Spleen (tissue), 11 donors: Measurements from ENCODE around the gene SBNO1. TPM values are rescaled to one million over a fixed set of nuclear protein-coding genes. Genes with fewer than 3 reads are reported as not detected.
"Not testable (repeated sequence)": the region's sequence is repeated elsewhere in the genome, so short reads cannot be mapped to it uniquely, and the experiment has no call there.

Experiments
- DNase-seq: peaks from one replicate; pipeline ENCODE4 v3.0.0-alpha.2; 2020
- H3K27ac ChIP-seq, 8 donors: fragments of 200-600 bp; sonication (generic) in 7 of 8; 1 replicate in 4 of 8; 2 replicates in 4 of 8; pipeline versions ENCODE4 v1.5.0 to v1.8.0; 2016 to 2021; ENCODE audit warnings: inconsistent platforms in 4 of 8, mild to moderate bottlenecking in 4 of 8, moderate library complexity in 1 of 8
- H3K27me3 ChIP-seq, 7 donors: fragments of 200-600 bp; sonication (generic) in 6 of 7; replicated peaks in 1 of 7; 1 replicate in 4 of 7; 2 replicates in 3 of 7; pipeline versions ENCODE4 v1.5.0 to v1.8.0; 2016 to 2021; ENCODE audit warnings: inconsistent platforms in 3 of 7, mild to moderate bottlenecking in 1 of 7
- H3K36me3 ChIP-seq, 6 donors: fragments of 200-600 bp; sonication (generic) in 5 of 6; 1 replicate in 4 of 6; 2 replicates in 2 of 6; pipeline versions ENCODE4 v1.5.0 to v1.8.0; 2016 to 2021; ENCODE audit warnings: inconsistent platforms in 2 of 6
- H3K4me1 ChIP-seq, 6 donors: fragments of 200-600 bp; sonication (generic) in 5 of 6; 1 replicate in 3 of 6; 2 replicates in 3 of 6; pipeline versions ENCODE4 v1.5.0 to v1.8.0; 2016 to 2021; ENCODE audit warnings: inconsistent platforms in 3 of 6
- H3K4me3 ChIP-seq, 8 donors: fragments of 200-600 bp; sonication (generic) in 7 of 8; 1 replicate in 4 of 8; 2 replicates in 4 of 8; pipeline versions ENCODE4 v1.5.0 to v1.8.0; 2016 to 2021; ENCODE audit warnings: inconsistent platforms in 4 of 8, mild to moderate bottlenecking in 4 of 8, moderate library complexity in 2 of 8
- H3K9me3 ChIP-seq, 8 donors: fragments of 200-600 bp; sonication (generic) in 7 of 8; 1 replicate in 4 of 8; 2 replicates in 4 of 8; pipeline versions ENCODE4 v1.5.0 to v1.8.0; 2016 to 2021; ENCODE audit warnings: inconsistent platforms in 4 of 8
- POLR2A ChIP-seq, 3 donors: fragments of 450-650 bp; IDR thresholded peaks; one replicate each; pipeline ENCODE4 v1.5.1; 2017; ENCODE audit warnings: antibody characterized with exemption in 3 of 3, mild to moderate bottlenecking in 1 of 3
- POLR2AphosphoS5 ChIP-seq, 3 donors: sonication (generic); formaldehyde crosslinking; IDR thresholded peaks; one replicate each; pipeline ENCODE4 v1.5.1; 2017; ENCODE audit warnings: antibody characterized with exemption in 3 of 3
- WGBS, 5 donors: extraction: QIAGEN DNeasy Blood & Tissue Kit in 3 of 5; methylation state at CpG; one replicate each; pipeline versions ENCODE4 v1.1.5 to v1.1.7; 2013 to 2018; 5-methylcytosine and 5-hydroxymethylcytosine counted together
- intact Hi-C: fragments of 100-400 bp; cut with DNase I; formaldehyde crosslinking; loops from one replicate; pipeline ENCODE4 v1.15.0; 2023; ENCODE audit warnings: low total_unique reads
- polyA plus RNA-seq, 3 donors: library from polyadenylated mRNA; stranded (reverse); fragments of 200-250 nt; gene quantifications; one replicate each; pipeline ENCODE4 v1.2.1, GENCODE V29; 2013
- total RNA-seq, 7 donors: library from RNA; depleted of rRNA in 3 of 7; stranded (reverse); fragments of >200 nt in 3 of 7; fragmentation: NEBNext Ultra II Directional in 4 of 7; extraction: Animal tissue kit (Norgen Biotek cat#: 25700) in 4 of 7; gene quantifications; one replicate each; pipeline versions ENCODE4 v1.1.0 to v1.2.1, GENCODE V29; 2016 to 2021
- TF ChIP-seq, protein P1 (sequence below), 11 experiments: fragments of 200-600 bp in 7 of 11; fragments of 450-650 bp in 4 of 11; sonication (generic) in 4 of 11; IDR thresholded peaks in 8 of 11; conservative IDR thresholded peaks in 3 of 11; 1 replicate in 7 of 11; 2 replicates in 4 of 11; pipeline versions ENCODE4 v1.4.0 to v1.8.0; 2016 to 2021; ENCODE audit warnings: antibody characterized with exemption in 11 of 11, inconsistent platforms in 4 of 11, mild to moderate bottlenecking in 1 of 11
- donor health status: healthy with polysubstance abuse.
- donor health status: DM: no; HTN: no; CAD: no; lungs with moderate emphysema.
- donor health status: DM: no; HTN: no; CAD: no.
- donor health status: Bipolar disorder and iron deficiency.
- donor health status: healthy.
- donor health status: DM: no; HTN: no; CAD: no.
- donor health status: DM: yes; HTN: yes; CAD: no.

The SBNO1 gene
- total and polyA plus RNA-seq, 10 donors = 4.1 to 35.0 (median 28.9) TPM

DNA sequence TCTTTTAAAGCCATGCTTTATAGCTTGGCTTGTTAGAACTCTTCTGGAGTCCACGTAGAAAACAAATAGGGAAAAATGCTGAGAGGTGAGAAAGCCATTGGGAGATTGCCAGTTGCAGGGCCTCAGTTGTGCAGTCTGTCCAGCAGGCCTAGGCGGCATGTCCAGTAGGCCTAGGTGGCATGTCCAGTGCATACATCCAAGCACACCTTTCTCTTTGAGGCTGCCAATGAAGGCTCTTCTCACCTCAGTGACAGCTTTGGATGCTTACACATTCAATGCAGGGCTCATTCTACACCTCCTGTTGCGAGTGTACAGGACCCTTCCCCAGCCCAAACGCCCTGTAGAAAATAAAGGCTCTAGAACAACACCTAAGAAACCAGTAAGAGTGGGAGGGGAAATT is 106.1 kb downstream of the SBNO1 start:
- no peaks in the 10 kb centered on the region for H3K27me3 ChIP-seq
- peaks cover 0 to 100% (median 67%) of the 10 kb centered on the region in 6 donors for H3K36me3 ChIP-seq
- DNase-seq = peak; percentile 9
- no peak overlapping the region for H3K27ac ChIP-seq
- H3K4me3 ChIP-seq = no peak overlapping the region
- intact Hi-C loops = no loop called here
- TF ChIP-seq, protein P1, sequence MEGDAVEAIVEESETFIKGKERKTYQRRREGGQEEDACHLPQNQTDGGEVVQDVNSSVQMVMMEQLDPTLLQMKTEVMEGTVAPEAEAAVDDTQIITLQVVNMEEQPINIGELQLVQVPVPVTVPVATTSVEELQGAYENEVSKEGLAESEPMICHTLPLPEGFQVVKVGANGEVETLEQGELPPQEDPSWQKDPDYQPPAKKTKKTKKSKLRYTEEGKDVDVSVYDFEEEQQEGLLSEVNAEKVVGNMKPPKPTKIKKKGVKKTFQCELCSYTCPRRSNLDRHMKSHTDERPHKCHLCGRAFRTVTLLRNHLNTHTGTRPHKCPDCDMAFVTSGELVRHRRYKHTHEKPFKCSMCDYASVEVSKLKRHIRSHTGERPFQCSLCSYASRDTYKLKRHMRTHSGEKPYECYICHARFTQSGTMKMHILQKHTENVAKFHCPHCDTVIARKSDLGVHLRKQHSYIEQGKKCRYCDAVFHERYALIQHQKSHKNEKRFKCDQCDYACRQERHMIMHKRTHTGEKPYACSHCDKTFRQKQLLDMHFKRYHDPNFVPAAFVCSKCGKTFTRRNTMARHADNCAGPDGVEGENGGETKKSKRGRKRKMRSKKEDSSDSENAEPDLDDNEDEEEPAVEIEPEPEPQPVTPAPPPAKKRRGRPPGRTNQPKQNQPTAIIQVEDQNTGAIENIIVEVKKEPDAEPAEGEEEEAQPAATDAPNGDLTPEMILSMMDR (IDR thresholded peaks at IDR 0.05 in 8 of 11, conservative IDR thresholded peaks at IDR 0.05 in 3 of 11) = no peak
- TF ChIP-seq POLR2AphosphoS5 (IDR thresholded peaks at IDR 0.05) (no peak), POLR2A (IDR thresholded peaks at IDR 0.05) (no peak)
- 67 to 100% (median 68%) methylated on average over 4 of the region's 4 CpGs for WGBS, 5 donors
- H3K4me1 ChIP-seq = no peaks in the 10 kb centered on the region
- H3K9me3 ChIP-seq = no peaks in the 10 kb centered on the region

DNA sequence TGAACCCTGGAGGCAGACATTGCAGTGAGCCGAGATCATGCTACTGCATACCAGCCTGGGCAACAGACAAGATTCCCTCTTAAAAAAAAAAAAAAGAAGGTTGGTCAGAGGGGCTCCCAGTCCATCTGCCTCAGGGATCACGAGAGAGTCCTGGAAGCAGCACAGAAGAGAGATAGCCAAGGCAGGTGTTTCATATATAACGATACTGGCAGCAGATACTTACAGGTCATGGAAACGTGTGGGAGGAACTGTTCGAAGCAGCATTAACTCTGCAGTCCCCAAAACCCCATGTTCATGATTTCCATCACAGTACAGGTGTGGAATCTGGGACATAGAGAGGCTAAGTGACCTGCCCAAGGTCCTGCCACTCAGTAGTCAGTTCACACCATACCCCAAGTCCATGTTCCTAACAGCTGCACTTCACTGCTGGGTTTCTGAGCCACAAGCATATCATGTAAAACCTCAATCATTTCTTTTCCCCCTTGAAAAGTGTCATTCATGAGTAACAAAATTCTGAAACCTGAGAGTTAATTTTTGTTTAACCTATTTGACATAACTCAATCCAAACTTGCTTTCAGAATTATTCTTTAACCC is 109.7 kb downstream of the SBNO1 start:
- DNase-seq = no peak
- H3K9me3 ChIP-seq = no peaks in the 10 kb centered on the region
- no peaks in the 10 kb centered on the region for H3K27me3 ChIP-seq
- H3K4me3 ChIP-seq = no peak overlapping the region
- H3K4me1 ChIP-seq = peaks cover 0 to 23% (median 14%) of the 10 kb centered on the region in 6 donors
- H3K27ac ChIP-seq = no peak overlapping the region
- intact Hi-C loops = no loop called here
- peaks cover 0 to 90% (median 63%) of the 10 kb centered on the region in 6 donors for H3K36me3 ChIP-seq
- TF ChIP-seq POLR2A (IDR thresholded peaks at IDR 0.05) = no peak
- TF ChIP-seq, protein P1 (IDR thresholded peaks at IDR 0.05 in 8 of 11, conservative IDR thresholded peaks at IDR 0.05 in 3 of 11) = no peak
- no peak for TF ChIP-seq POLR2AphosphoS5 (IDR thresholded peaks at IDR 0.05)
- 66 to 84% (median 74%) methylated on average over 5 of the region's 5 CpGs for WGBS, 5 donors

DNA sequence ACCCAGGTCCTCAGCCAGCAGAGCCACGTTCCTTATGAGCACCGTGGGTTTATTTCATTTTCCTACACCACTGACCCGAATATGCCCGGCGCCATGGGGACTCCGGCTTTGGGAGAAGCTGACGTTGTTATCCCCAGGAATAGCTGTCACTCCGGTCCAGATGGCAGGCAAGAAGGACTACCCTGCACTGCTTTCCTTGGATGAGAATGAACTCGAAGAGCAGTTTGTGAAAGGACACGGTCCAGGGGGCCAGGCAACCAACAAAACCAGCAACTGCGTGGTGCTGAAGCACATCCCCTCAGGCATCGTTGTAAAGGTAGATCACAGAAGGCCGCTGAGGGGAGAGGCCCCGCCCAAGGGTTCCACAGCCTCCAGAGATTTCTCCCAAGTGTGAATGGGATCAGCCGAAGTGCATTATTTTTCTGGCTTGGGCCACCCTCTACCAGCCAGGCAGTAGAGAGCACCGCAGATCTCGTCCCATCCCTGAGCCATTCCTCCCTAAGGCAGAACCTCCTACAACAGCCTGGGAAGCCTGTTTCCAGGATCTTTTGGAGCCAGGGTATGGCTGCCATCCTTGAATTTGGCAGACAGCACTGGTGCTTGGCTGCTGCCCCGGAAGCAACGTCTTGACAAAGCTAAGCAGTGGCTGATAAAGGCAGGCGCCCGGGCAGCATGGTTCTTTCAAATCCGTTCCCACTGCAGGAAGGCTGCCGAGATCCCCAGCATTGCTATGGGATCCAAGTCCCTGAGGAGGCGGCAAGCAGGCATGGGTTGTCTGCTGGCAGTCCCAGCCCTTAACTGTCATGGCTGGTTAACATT is 110.8 kb downstream of the SBNO1 start:
- TF ChIP-seq, protein P1 (IDR thresholded peaks at IDR 0.05 in 8 of 11, conservative IDR thresholded peaks at IDR 0.05 in 3 of 11) = no peak
- no peak for TF ChIP-seq POLR2A (IDR thresholded peaks at IDR 0.05)
- TF ChIP-seq POLR2AphosphoS5 (IDR thresholded peaks at IDR 0.05) = no peak
- Histone ChIP-seq H3K27me3 (no peaks in the 10 kb centered on the region), H3K4me3 (no peak overlapping the region), H3K9me3 (no peaks in the 10 kb centered on the region), H3K27ac (no peak overlapping the region), H3K36me3 (peaks cover 0 to 90% (median 61%) of the 10 kb centered on the region in 6 donors), H3K4me1 (peaks cover 0 to 23% (median 14%) of the 10 kb centered on the region in 6 donors)
- peak; percentile 30 for DNase-seq
- intact Hi-C loops = no loop called here
- 89 to 95% (median 90%) methylated on average over 24 of the region's 24 CpGs for WGBS, 5 donors

DNA sequence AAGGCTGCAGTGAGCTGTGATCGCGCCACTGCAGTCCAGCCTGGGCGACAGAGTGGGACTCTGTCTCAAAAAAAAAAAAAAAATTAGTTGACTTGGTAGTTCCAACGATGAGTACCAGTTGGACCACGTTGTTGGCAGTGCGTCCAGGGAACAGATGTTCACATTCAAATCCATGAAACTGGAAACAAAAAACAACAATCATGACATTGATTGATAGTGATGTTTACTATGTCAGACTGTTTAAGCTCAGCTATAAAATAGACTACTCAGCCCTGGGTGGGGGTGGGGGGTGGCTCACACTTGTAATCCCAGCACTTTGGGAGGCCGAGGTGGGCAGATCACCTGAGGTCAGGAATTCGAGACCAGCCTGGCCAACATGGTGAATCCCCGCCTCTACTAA is 112.3 kb downstream of the SBNO1 start:
- H3K36me3 ChIP-seq = peaks cover 0 to 86% (median 51%) of the 10 kb centered on the region in 6 donors
- H3K27me3 ChIP-seq, H3K9me3 ChIP-seq, intact Hi-C loops, H3K27ac ChIP-seq, H3K4me3 ChIP-seq: not testable (repeated sequence)
- 77 to 86% (median 78%) methylated on average over 9 of the region's 9 CpGs for WGBS, 5 donors
- DNase-seq = peak; percentile 8
- peaks cover 0 to 28% (median 15%) of the 10 kb centered on the region in 6 donors for H3K4me1 ChIP-seq
